GM12892 (cell line): ENCODE data around the gene SUMF2.

Experiments used
- POLR2A ChIP-seq: IDR thresholded peaks from 2 replicates; pipeline ENCODE4 v1.6.1; 2011; ENCODE audit warnings: low read depth, low read length, control low read depth
- POLR2AphosphoS5 ChIP-seq: IDR thresholded peaks from 2 replicates; pipeline ENCODE4 v1.6.1; 2011; ENCODE audit warnings: low read depth, low read length, control low read depth
- TAF1 ChIP-seq: IDR thresholded peaks from 2 replicates; pipeline ENCODE4 v1.6.1; 2011; ENCODE audit warnings: low read depth, mild to moderate bottlenecking, control low read depth, low read length, borderline replicate concordance

DNA sequence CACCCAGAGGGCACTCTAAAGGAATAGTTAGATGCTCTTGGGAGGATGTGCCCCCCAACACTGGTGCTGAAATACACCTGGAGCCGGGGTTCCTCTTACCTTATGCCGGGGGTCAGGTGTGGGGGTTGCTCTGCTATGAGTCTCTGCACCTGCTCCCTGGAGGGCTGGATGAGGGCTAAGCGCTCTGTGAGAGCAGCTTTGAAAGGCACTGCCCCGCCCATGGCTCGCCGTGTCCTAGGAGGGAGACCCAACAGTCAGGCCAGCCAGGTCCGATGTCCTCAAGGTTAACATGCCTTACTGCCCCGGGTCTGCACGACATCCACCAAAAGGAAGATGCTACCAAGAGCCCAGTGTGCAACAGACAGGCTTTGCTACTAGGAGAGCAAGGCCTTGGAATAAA lies 44.6 kb upstream of the SUMF2 start:
- TF ChIP-seq TAF1 (no peak), POLR2AphosphoS5 (no peak), POLR2A (no peak)
